GM20000 (cell line): ENCODE data around the gene XRCC3.

Experiments
- DNase-seq: peaks from one replicate; pipeline ENCODE4 v3.0.0; 2012; ENCODE audit warnings: low spot score
- CTCF ChIP-seq: IDR thresholded peaks from 2 replicates; pipeline ENCODE4 v1.5.1; 2012; ENCODE audit warnings: mild to moderate bottlenecking, control low read depth; ENCODE audit errors: extremely low read depth, missing control alignments

Gene XRCC3

GRCh38 chr14:103734081-103734888 is 19.0 kb upstream of the XRCC3 start:
- TF ChIP-seq CTCF, result no peak
- no peak for DNase-seq

DNA sequence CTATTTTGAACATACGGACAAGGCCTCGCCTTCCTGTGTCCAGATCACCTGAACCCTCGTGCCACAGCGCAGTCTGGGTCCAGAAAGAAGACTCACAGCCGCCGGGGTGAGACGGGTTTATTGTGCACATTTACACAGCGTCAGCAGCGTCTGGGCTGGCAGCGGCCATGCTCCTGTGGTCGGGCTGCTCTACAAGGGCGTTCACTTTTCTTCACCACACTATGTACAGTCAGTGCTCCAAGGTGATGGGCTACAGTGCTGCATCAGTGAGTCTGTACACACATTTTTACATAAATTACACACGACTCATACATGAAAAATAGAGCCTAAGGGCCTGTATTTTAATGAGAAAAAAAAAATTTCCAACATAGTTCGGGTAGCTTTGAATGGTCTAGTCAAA is 18.4 kb upstream of the XRCC3 start:
- no peak for TF ChIP-seq CTCF

DNA sequence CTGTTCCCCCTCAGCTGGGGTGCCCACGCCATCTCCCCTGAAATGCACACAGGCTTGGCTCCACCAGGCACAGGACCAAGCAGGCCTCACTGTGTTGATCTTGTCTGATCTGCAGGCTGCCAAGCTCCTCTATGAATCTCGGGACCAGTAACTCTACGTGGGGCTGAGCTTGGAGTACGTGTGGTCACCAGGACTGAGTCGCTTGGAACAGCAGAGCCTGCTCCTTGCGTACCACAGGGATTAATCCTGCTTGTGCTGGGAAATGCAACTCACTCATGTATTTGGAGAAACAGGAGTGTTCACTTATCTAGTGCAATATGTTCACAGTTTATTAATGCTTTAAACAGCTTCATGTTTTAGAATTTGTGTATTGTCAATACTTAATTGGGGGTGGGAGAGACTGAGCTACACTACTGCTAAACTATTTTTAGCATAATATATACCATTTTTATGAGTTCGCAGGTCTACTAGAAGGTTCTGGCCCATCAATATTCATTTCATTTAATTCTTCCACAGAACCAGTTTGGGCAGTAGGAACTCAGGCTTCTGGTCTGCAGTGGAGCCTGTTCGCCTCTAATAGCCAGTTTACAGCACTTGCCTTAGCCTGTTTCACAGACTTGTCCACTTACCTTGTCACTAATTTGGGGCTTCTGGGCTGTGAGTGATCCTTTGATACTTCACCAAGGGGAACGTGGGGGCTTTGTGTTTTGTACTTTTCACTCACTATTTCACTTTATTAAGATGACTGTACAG is 17.8 kb upstream of the XRCC3 start:
- TF ChIP-seq CTCF, result no peak
- no peak for DNase-seq

More for the DNA sequence above, 18.4 kb upstream of the XRCC3 start:
- no peak for DNase-seq

DNA sequence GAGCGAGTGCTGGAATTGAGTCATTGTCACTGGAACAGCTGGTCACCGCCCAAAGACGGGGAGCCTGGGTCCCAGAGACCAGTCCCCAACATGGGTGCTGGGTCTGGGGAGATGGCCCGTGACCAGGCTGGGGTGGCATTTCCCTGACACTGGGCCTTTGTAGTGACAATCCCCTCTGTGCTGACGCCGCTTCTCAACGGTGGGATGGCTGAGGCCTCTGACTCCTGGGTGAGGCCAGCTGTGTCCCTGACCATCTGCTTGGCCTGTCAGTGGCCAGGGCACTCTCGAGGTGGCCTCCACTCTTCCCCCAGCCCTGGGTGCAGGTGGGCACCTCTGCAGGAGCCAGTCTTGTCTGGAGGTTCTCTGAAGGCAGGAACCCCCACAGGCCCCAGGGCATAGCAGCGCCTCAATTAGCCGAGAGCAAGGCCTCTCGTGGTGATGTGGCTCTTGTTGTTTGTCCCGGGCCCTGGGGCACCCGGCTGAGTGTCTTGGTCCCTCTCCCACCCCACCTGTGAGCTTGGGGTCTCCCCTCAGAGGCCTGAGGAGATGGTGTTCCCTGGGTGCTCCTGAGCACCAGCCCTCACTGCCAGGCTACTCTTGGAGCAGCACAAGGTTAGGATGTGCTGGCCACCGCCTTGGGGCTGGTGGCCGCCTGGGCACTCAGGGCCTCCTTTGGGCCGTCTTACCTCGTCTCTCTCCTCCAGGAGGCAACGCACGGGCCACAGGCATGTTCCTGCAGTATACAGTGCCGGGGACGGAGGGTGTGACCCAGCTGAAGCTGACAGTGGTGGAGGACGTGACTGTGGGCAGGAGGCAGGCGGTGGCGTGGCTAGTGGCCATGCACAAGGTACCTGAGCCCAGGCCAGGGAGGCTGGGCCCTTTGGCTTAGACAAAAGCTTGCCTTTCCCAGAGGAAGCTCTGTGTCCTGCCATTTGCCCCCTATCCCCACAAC is 16.9 kb upstream of the XRCC3 start:
- no peak for DNase-seq
- no peak for TF ChIP-seq CTCF

DNA sequence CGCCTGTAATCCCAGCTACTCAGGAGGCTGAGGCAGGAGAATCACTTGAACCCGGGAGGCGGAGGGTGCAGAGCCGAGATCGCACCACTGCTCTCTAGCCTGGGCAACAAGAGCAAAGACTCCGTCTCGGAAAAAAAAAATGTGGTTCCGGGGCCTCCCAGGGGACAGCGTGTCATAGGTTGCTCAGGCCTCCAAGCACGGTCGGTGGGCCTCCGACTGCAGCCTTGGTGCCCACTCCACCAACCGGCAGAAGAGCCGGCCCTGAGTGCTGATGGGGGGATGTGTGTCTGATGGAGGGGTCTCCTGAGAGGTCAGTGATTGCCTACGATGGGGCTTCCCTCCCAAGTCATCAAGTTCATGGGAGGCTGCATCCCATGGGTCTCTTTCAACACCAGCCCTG is 16.2 kb upstream of the XRCC3 start:
- no peak for TF ChIP-seq CTCF
- DNase-seq, result no peak

GRCh38 chr14:103730490-103731035 is 15.3 kb upstream of the XRCC3 start:
- no peak for TF ChIP-seq CTCF
- no peak for DNase-seq
